Measurements from ENCODE around the gene SF3B1.
"Not testable (repeated sequence)": the region's sequence is repeated elsewhere in the genome, so short reads cannot be mapped to it uniquely, and the experiment has no call there.

Gene SF3B1, protein sequence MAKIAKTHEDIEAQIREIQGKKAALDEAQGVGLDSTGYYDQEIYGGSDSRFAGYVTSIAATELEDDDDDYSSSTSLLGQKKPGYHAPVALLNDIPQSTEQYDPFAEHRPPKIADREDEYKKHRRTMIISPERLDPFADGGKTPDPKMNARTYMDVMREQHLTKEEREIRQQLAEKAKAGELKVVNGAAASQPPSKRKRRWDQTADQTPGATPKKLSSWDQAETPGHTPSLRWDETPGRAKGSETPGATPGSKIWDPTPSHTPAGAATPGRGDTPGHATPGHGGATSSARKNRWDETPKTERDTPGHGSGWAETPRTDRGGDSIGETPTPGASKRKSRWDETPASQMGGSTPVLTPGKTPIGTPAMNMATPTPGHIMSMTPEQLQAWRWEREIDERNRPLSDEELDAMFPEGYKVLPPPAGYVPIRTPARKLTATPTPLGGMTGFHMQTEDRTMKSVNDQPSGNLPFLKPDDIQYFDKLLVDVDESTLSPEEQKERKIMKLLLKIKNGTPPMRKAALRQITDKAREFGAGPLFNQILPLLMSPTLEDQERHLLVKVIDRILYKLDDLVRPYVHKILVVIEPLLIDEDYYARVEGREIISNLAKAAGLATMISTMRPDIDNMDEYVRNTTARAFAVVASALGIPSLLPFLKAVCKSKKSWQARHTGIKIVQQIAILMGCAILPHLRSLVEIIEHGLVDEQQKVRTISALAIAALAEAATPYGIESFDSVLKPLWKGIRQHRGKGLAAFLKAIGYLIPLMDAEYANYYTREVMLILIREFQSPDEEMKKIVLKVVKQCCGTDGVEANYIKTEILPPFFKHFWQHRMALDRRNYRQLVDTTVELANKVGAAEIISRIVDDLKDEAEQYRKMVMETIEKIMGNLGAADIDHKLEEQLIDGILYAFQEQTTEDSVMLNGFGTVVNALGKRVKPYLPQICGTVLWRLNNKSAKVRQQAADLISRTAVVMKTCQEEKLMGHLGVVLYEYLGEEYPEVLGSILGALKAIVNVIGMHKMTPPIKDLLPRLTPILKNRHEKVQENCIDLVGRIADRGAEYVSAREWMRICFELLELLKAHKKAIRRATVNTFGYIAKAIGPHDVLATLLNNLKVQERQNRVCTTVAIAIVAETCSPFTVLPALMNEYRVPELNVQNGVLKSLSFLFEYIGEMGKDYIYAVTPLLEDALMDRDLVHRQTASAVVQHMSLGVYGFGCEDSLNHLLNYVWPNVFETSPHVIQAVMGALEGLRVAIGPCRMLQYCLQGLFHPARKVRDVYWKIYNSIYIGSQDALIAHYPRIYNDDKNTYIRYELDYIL

DNA sequence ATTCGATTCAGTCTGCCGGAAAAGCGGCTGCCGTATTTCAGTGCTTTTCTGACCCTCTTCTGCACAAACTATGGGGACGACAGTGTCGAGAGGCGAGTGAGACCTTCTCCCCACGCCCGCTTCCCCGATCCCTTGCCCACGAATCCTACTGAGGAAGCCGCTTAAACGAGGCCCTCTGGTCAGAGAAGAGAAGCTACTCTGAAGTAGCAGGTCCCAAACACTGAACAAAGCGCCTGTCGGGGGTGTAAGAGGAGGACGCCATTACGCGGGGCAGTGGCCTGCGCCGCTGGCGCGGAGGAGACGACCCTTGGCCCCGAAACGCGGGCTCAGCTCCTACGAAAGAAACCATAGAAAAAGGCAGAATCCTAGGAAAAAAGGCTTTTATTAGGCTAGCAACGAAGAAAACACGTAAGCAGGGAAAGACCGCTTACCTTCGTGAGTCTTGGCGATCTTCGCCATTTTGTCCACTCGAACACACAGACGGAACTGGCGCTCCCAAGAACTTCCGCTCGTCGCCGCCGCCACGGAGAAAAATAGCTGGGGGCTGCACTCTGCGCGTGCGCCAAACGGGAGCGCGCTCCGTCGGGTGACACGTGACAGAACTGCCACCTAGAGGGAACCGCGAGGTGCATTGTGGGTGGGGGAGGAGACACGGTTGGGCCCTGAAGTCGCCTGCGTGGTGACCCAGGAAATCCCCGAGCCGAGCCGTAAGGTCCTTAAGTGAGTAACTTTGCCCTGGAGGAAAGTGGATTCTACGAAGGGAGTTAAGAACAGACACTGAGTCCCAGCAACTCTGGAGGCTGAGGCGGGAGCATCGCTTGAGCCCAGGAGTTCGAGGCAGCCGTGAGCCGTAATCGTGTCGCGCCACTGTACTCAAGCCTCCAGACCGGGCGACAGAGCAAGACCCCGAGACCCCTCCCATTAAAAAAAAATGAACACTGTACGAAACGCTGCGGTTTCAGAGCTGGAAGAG lies at the start of gene SF3B1:
TSS of gene SF3B1 (minus strand) at position 488 of the 973 bp plus-strand sequence. CDS start at position 459, 29 bp downstream.
- DNase-seq (ENCODE audit: low spot score): peak; percentile 96

DNA sequence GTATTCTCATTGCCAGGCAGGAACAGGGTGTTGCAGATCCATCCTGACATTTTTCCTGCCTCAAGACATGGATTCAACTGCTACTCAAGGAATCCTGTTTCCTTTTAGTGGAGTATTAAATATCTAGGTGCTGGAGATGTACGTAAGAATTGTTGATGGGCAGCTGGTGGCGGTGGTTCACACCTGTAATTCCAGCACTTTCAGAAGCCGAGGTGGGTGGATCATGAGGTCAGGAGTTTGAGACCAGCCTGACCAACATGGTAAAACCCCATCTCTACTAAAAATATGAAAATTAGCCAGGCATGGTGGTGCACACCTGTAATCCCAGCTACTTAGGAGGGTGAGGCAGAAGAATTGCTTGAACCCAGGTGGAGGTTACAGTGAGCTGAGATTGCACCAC lies 49.4 kb upstream of the SF3B1 start:
- not testable (repeated sequence) for DNase-seq (ENCODE audit: low spot score)

- DNase-seq (ENCODE audit: low spot score): no peak
Measured at GRCh38 chr2:197480165-197481036, 45.6 kb upstream of the SF3B1 start.

GRCh38 chr2:197477797-197478196 lies 43.0 kb upstream of the SF3B1 start:
- DNase-seq (ENCODE audit: low spot score): no peak

DNA sequence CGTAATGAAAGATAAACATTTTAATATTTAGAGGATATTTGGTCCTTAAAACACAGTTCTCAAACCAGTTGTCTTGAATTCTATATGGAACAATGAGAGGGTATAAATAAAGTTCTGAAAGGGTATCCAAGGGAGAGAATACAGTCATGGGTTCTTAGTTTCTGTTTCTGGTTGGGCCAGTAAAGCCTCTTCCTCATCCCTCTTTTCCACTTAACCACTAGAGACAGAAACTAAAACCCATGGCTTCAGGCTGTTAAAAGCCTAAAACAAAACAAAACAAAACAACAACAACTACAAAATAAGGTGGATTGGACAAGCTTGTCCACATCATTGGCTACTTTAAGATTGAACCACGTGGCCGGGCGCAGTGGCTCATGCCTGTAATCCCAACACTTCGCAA lies 37.3 kb upstream of the SF3B1 start:
- DNase-seq (ENCODE audit: low spot score): no peak

DNA sequence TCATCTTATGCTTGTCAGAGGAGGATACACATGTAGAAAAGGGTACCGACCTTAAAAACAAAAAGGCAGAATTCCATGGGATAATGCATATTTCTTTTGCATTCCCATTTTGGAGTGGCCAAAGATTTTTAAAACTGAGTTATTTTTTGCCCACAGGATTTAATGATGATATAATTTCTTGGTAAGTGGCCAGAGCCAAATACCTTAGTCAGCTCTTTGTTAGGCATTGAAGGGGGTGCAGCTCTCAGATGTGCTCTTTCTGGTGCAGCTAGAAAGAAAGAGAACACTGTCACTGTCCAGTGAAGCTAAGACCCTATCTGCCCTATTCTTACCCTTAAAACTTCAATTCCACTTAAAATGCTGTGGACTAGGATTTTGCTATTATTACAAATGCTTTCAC lies 29.3 kb upstream of the SF3B1 start:
- DNase-seq (ENCODE audit: low spot score): no peak

DNA sequence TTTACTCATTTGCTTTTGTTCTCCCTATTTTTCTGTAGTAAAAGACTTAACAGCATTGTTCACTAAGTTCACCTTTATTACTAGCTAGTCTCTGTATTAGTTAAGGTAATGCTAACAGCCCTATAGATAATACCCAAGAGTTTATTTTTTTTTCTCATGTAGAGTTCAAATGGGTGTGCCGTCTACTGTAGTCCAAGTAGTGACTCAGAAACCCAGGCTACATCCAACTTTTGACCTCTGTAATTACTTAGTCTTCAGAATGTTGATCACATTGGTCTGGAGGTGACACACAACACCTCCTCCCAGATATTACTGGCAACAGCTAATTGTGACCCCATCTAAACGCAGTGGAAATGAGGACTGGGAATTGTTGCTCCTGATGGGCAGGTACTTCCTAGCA lies 26.2 kb upstream of the SF3B1 start:
- no peak for DNase-seq (ENCODE audit: low spot score)

DNA sequence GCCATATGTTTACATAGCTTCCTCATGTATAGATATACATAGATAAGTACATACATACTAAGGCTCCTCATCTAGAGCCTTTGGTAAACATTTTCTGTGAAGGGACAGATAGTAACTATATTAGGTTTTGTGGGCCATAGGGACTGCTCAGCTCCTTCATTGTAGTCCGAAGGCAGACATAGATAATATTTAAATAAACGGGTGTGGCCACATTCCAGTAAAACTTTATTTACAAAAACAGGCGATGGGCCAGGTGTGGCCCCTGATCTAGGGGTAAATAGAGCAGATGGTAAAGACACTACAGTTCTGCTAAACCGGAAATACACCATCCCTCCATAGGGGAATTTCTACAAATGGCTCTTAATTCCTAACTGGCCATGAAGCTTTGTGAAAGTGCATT lies 25.8 kb upstream of the SF3B1 start:
- DNase-seq (ENCODE audit: low spot score): no peak

DNA sequence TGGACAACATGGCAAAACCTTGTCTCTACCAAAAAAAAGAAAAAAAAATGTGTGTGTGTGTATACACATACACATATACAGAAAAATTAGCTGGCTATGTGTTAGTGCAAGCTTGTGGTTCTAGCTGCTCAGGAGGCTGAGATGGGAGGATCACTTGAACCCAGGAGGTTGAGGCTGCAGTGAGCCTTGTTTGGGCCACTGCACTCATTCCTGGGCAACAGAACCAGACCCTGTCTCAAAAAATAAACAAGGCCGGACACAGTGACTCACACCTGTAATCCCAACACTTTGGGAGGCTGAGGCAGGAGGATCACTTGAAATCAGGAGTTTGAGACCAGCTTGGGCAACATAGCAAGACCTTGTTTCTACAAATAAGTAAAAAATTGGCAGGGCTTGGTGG lies 20.6 kb upstream of the SF3B1 start:
- no peak for DNase-seq (ENCODE audit: low spot score)

DNA sequence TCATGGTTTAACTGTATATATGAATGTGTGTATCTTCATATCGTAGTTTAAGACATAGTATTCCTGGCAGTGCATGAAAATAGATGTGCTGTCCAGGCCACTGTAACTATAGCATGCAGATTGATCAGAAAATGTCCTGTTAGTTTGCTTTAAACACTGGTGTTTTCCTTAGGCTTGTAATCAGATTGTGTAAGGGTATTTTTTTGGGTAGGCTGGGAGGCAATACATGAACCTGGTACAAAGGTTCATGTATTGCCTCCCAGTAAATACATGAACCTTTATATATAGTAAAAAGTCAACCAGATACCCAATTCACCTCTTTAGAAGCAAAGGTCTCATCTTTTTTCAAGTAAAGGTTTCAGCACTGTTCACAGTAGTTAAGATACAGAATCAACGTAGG lies 20.1 kb upstream of the SF3B1 start:
- DNase-seq (ENCODE audit: low spot score): no peak

GRCh38 chr2:197453914-197454398 lies 19.1 kb upstream of the SF3B1 start:
- no peak for DNase-seq (ENCODE audit: low spot score)

DNA sequence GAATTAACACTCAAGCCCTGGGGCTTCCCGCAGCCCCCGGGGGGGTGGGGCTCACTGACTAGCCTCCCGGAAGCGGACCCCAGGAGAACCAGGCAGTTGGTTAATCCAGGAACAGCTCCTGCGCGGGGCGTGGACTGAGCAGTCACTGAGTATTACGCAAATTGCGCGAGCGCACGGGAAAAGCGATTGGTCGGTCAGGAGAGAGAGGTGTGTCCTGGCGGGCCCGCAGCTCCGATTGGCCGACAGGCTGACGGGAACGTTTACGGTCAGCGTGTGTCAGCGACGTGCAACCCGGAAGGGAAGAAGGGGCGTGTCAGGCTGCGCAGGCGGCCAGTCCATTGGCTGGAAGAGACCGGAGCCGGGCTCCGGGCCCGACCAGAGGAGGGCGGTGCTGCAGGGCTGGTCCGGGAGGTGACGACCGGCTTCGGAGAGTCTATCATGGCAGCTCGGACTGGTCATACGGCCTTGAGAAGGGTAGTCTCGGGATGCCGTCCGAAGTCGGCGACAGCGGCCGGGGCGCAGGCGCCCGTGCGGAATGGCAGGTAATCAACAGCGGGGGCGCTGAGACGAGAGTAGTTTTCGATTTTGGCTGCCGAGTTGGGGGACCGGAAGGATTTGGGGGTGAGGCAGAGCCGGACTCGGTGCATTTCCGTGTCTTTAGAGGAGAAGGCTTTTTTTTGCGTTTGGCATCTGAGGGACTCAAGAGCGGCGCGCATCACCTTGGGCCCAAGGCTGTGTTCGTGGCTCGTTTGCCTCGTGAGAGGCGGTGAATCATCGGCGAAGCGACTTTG lies 18.5 kb upstream of the SF3B1 start, which contains the start of gene COQ10B:
TSS of gene COQ10B (plus strand) at position 430 of the 791 bp plus-strand sequence. CDS start at position 439, 9 bp downstream.
- peak; percentile 100 for DNase-seq (ENCODE audit: low spot score)

GRCh38 chr2:197452754-197453122 lies 17.9 kb upstream of the SF3B1 start:
- DNase-seq (ENCODE audit: low spot score): no peak

DNA sequence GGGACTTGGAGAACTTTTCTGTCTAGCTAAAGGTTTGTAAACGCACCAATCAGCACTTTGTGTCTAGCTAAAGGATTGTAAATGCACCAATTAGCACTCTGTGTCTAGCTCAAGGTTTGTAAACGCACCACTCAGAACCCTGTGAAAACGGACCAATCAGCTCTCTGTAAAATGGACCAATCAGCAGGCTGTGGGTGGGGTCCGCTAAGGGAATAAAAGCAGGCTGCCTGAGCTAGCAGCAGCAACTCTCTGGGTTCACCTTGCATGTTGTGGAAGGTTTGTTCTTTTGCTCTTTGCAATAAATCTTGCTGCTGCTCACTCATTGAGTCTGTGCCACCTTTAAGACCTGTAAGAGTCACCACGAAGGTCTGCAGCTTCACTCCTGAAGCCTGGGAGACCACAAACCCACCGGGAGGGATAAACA lies 16.1 kb upstream of the SF3B1 start:
- DNase-seq (ENCODE audit: low spot score): not testable (repeated sequence)

GRCh38 chr2:197450465-197450864 lies 15.6 kb upstream of the SF3B1 start:
- DNase-seq (ENCODE audit: low spot score): no peak

- DNase-seq (ENCODE audit: low spot score): no peak
Measured at GRCh38 chr2:197446844-197447243, 12.0 kb upstream of the SF3B1 start.

DNA sequence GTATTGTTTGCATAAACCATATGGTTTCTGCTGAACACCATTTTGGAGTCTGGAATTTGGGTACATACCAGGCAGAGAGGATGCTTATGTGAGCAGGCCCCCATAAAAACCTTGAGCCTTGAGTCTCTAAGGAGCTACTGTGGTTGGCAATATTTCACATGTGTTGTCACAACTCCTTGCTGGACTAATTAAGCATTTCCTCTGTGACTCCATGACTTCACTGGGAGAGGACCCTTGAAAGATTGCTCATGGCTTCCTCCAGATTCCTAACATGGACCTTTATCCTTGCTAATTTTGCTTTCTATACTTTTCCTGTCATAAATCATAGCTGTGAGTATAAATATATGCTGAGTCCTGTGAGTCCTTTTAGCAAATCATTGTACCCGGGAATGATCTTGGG lies 10.9 kb upstream of the SF3B1 start:
- DNase-seq (ENCODE audit: low spot score): no peak

DNA sequence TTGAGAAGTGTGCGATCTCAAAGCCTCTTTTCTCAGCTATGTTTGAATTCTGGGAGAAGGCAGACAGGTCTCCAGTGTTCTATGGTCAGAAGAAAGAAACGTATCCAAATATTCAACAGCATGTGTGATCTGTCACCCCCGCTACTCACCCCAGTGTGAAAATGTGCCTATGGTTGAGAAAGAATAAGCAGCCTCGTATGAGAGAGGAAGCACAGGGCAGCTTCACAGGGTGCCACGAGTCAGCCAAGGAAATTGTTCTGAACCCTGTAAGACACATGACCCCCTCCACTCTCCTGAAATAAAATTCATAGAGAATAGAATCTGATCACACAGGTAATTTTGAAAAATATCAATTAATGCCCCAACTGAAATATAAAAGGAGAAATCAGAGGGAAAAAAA lies 8.0 kb upstream of the SF3B1 start:
- DNase-seq (ENCODE audit: low spot score): peak; percentile 42

DNA sequence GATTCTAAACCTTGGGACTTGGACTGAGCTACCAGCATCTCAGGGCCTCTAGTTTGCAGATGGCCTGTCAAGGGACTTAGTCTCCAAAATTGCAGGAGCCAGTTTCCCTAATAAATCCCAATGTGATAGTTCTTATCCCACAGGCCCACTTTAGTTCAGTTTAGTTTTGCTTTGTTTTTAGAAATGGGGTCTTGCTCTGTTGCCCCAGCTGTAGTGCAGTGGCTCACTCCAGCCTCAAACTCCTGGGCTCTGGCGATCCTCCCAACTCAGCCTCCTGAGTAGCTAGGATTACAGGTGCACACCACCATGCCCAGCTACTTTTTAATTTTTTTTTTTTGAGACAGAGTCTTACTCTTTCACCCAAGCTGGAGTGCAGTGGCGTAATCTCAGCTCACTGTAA lies 2.6 kb upstream of the SF3B1 start:
- no peak for DNase-seq (ENCODE audit: low spot score)

Measured in globus pallidus (tissue), 1 donor.